Frontal cortex (tissue), 4 donors: ENCODE measurements around the gene PLAAT3. TPM values are rescaled to one million over a fixed set of nuclear protein-coding genes. Genes with fewer than 3 reads are reported as not detected.
"Not testable (repeated sequence)": the region's sequence is repeated elsewhere in the genome, so short reads cannot be mapped to it uniquely, and the experiment has no call there.

Source experiments
- DNase-seq, 2 donors: peaks; one replicate each; pipeline ENCODE4 v3.0.0; 2012; ENCODE audit warnings: low spot score in 2 of 2
- FAIRE-seq: peaks from 2 replicates; lab custom pipeline; 2012; peaks lifted over from hg19 to GRCh38; lab: Jason Lieb, UNC
- total RNA-seq: library from RNA; depleted of rRNA; stranded (reverse); fragments of >200 nt; gene quantifications from one replicate; pipeline ENCODE4 v1.2.3, GENCODE V29; 2014
- donor health status: control.
- donor health status: control.
- donor health status: control.

PLAAT3 gene
- total RNA-seq, 1 donor from 2014 or later, result 2.4 TPM

DNA sequence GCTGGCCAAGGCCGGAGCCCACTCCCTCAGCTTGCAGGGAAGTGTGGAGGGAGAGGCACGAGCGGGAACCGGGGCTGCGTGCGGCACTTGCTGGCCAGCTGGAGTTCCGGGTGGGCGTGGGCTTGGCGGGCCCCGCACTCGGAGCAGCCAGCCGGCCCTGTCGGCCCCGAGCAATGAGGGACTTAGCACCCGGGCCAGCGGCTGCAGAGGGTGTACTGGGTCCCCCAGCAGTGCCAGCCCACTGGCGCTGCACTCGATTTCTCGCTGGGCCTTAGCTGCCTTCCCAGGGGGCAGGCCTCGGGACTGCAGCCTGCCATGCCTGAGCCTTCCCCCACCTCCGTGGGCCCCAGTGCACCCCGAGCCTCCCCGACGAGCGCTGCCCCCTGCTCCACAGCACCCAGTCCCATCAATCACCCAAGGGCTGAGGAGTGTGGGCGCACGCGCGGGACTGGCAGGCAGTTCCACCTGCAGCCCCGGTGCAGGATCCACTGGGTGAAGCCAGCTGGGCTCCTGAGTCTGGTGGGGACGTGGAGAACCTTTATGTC is 64.0 kb downstream of the PLAAT3 start:
- not testable (repeated sequence) for FAIRE-seq, DNase-seq

DNA sequence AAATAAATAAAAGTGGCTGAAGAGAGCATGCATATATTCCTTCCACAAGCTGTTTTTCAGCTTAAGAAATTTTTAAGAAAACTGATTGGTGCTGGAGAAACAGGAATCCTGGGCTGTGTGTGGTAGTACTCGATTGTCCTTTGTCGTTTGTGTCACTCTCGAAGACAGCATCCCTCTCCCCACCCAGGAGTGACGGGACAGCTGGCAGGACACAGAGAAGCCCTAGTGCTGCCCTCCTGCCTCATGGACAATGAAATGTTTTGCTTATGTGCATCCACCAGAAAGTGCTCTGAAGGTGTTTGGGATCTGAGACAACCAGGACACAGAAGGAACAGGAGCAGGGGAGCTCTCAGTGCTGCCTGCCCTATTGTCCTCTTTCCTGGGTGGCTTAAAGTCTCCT is 64.8 kb downstream of the PLAAT3 start:
- DNase-seq (peak in 1 of 2 donors; percentile 48), FAIRE-seq (no peak)

DNA sequence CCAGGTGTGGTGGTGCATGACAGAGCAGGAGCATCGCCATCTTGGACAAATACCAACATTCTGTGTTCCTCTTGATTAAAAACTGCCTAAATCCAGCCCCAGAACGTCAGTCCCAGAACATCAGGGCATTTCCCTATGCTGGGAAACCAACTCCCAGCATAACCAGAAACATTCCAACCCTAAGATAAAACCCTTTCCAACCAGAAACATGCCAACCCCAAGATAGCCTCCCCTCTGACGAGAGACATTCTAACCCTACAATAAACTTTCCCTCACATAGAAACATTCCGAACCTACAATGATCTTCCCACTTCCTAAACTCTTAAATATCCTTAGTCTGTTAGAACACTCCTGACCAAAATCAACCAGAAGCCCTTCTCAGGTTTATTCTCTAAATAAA is 66.1 kb downstream of the PLAAT3 start:
- no peak for FAIRE-seq

DNA sequence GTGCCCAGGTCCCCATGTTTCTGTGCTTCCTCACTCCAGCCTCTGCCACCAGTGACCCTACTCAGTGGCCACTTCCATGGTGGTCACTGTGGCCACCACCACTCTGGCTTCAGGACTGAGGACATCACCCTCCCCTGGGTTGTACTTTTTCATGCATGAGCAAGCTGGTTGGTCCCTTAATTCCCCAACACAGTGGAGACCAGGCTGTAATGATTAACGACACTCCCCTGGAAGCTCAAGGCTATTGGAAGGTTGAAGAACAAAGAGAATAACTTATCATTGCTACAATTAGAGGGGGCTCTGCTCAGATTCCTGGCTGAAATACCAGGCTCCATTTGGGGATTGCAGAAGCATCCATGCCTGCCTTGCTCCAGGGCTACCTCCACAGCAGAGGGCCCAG is 67.2 kb downstream of the PLAAT3 start:
- DNase-seq (no peak), FAIRE-seq (no peak)

More for the DNA sequence above, 66.1 kb downstream of the PLAAT3 start:
- DNase-seq, result no peak

DNA sequence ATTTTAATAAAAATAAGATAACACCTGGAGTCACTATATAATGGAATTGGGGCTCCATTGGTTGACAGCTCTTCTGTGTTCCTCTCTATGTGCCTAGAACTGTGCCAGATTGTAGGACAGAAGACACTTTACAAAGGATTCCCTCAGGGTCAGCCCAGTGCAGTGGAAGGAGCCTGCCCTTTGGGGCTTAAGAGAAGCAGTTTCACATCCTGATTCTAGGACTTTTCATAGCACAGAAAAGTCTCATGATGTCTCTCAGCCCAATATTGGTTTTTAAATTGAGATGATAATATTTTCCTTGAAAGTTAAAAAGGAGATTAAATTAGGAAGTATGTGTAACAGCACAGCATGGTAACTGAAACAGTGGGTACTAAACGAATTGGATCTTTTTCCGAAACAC is 70.5 kb downstream of the PLAAT3 start:
- FAIRE-seq (no peak), DNase-seq (no peak)

DNA sequence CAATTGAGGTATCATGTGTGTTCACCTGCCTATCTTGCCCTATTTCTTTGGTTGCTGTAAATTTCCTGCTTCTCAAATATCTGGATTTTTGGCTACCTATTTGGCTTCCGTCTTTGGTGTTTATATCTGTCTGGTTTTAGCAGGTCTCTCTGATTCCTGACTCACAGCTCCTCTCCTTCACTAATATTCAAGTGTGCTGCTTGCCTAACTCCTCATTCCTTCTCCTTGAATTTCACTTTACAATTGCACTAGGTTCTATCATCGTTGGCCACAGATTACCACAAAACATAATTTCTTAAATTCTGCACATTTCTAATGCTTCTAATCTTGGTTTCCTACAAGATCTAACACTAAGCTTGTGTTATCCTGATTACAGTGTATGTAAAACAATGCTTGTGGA is 71.7 kb downstream of the PLAAT3 start:
- FAIRE-seq, result not testable (repeated sequence)

DNA sequence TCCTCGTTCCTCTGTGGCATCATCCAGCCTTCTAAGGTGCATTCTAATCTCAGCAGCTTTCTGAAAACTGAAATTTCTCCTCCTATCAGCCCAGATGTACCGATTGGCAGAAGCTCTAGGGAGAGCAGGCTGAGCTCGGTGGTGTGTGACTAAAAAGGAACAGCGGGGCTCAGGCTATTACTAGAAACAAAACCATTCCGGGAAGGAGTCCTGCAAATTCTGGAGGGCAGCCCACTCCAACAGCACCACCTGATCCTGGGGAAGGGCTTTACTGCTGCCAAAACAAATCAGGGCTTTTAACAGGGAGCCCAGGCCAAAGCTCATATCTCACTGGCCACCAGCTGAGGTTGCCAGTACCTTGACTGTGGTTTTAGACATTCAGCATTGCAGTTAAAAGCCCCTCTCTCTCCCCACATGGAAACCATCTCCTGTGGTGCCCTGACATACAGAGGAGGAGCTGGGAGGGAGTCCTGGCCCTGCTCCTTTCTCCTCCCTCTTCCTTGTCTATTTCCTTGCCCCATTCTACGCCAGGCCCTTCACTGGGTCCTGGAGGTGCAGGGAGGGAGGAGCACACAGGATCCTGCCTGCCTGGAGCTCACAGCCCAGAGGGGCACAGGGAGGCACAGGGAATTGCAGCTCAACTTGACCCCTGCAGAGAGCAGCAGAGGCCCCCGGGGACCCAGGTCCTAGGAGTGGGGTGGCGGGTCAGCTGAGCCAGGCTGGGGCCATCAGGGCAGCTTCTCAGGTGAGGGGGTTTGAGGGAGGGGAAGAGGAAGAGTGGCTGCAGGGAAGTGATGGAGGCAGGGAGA is 76.7 kb downstream of the PLAAT3 start:
- DNase-seq, result peak in 1 of 2 donors; percentile 60
- FAIRE-seq, result no peak

More for the DNA sequence above, 71.7 kb downstream of the PLAAT3 start:
- DNase-seq, result not testable (repeated sequence)

DNA sequence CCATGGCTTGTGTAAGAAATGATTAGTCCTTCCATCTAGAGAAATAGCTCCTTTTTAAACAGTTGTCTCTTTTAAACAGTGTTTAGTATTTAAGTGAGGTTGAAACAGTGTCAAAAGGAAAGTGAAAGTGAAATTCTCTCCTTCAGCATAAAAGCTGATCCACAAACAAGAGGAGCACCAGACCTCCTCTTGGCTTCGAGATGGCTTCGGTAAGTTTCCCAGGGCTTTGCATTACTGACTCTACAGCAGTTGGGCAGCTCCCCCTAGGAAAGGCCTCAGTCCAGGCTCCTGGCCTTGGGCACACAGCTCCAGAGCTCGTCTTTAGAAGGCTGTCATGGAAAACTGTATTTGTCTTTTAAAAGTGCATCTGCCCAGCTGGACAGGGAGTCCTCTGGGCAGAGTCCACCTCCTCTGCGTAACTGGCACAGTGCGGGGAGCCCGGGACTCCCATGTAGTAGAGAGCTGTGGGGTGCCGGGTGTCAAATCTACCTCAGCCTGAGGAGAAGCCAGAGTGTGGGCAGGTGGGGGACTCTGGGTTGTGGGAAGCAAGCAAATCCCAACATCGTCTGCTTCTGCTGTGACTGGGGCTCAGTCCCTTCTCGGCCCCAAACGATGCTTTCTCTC is 77.5 kb downstream of the PLAAT3 start, which contains the start of gene PLAAT4:
Gene PLAAT4 (plus strand): TSS at position 140 of the 624 bp plus-strand sequence. CDS start 61 bp downstream, at position 201.
- DNase-seq (peak in 1 of 2 donors; percentile 50), FAIRE-seq (no peak)

DNA sequence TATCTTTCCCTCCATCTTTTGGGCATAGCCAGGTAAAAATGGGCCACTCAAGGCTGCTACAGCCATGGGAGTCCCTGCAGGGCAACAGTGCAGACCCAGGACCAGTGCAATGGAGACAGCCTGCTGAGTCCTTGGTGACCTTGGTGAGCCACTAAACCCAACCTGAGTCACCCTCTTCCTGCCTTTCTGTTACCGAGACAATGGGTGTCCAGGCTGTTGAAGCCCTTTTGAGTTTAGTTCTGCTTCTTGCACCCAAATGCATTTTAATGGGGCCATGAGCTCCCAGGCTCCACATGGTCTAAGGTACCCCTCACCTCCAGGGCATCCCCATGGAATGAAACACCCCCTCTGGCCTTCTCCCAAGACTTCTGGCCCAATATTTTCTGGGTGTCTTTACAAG is 78.5 kb downstream of the PLAAT3 start:
- no peak for FAIRE-seq
- DNase-seq, result no peak

DNA sequence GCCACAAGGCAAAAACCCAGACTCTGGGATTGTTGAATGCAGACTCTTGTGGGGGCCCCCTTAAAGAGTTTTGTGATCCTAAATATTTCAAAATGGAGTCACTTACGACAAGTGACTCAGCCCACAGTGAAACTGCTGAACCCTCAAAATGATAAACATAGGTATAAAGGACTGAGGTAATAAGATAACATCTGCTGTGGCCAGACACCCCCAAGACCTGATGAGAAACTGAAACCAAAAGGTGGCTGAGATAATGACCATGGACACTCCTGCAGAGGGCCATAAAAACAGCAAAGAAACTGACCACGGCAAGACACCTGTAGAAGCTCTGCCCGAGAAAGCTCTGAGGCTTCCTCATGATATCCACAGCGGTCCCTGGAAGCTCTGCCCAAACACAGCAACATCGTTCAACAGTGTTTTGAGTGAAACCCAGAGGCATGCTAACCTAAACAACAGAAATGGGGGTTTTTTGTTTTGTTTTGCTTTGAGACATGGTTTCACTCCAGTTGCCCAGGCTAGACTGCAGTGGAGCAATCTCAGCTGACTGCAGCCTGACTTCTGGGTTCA is 79.3 kb downstream of the PLAAT3 start:
- FAIRE-seq, result no peak
- no peak for DNase-seq

DNA sequence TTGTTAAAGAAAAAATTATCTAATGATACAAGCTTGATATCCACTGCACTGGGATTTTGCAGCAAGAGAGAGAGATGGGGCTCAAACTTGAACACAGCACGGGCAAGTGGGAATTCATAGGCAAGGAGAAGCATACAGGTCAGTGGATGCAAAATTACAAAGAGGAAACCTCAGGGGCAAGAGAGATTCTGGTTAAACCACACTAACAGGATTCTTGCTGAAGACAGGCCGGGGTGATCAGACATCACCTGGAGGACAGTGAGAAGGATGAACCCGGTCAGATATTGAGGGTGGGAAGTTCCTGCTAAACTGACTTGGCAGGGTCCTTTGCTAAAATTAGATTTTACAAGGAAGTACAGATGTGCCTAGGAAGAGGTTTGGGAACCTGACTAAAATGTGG is 80.2 kb downstream of the PLAAT3 start:
- DNase-seq (no peak), FAIRE-seq (no peak)

DNA sequence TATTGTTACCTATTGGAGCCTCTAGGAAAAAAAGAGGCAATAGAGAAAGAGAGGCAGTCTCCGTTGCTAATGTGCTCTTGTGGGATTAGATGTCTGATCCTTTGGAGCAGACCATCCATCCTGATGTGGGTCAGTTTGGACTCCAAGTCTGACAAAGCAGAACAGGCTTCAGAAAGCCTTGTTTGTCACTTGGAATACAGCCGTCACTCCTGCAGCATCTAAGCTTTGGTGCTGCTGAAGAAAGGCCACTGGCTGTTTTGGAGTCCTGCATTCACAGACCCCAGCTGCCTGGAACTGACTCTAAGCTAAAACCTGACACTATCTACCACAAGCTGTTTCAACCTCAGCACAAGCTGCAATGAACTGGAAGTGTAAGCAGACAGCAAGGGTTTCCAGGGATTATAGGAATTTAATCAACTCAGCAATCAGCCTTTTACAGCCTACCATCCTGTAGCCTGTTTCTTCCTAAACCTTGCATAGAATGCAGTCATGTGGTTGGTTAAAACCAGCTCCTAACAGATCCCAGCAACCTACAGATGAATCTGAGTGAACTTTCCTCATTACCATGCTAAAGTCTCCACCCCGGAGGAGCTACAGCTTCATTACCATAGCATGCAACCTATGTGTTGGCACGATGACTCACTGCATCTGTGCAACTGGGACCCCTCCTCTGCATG is 81.3 kb downstream of the PLAAT3 start:
- FAIRE-seq, result no peak

DNA sequence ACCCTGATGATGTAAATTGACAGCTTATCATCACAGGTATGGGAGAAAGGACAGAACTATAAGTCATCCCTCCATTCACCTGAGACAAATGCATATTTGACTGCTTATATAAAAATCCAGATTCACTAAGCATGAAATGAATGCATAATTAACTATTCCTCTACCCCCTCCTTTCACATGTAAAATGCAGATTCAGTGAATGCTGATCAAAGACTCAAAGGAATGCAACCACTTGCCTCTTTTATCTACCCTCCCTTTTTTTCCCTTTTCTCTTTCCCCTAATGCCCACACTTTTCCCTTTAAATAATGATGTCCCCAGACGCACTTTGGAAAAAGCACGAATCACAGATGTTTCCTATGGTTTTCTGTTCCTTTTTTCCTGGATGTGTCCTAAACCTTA is 82.1 kb downstream of the PLAAT3 start:
- FAIRE-seq (no peak), DNase-seq (no peak)

More for the DNA sequence above, 81.3 kb downstream of the PLAAT3 start:
- DNase-seq, result no peak

DNA sequence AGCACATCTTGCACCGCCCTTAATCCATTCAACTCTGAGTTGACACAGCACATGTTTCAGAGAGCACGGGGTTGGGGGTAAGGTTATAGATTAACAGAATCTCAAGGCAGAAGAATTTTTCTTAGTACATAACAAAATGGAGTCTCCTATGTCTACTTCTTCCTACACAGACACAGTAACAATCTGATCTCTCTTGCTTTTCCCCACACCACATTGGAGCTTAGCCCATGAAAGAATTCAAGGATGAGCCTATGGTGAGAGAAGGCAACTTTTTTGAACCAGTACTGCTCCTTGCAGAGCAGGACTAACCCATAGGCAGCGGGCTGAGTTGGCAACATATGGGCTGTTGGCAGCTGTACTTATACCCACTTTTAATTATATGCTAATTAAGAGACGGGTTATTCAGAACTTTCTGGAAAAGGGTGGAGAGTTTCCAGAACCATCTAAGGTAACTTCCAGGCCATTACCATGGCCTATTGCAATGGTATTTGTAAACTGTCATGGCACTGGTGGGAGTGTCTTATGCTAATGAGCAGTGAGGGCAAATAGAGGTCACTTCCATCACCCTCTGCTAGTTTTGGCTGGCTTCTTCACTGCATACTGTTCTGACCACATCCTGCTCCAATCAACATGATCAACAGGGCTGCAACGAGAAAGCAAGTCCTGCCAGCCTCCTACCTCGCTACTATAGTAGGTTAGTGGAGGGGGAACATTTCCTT is 83.0 kb downstream of the PLAAT3 start:
- DNase-seq, result not testable (repeated sequence)

DNA sequence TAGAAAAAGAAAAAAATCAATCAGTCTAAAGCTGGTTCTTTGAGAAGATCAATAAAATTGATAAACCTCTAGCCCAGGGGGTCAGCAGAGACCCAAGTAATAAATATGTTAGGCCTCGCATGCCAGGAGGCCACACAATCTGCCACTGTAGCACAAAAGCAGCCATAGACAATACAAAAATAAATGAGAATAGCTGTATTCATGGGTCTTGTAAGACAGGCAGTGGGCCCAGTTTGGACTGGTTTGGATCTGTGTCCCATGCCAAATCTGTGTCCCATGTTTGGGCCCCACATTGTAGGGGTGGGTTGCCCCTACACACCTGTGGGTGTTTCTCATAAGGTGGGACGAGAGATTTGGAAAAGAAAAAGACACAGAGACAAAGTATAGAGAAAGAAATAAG is 84.2 kb downstream of the PLAAT3 start:
- no peak for DNase-seq
- FAIRE-seq, result no peak

More for the DNA sequence above, 83.0 kb downstream of the PLAAT3 start:
- not testable (repeated sequence) for FAIRE-seq

DNA sequence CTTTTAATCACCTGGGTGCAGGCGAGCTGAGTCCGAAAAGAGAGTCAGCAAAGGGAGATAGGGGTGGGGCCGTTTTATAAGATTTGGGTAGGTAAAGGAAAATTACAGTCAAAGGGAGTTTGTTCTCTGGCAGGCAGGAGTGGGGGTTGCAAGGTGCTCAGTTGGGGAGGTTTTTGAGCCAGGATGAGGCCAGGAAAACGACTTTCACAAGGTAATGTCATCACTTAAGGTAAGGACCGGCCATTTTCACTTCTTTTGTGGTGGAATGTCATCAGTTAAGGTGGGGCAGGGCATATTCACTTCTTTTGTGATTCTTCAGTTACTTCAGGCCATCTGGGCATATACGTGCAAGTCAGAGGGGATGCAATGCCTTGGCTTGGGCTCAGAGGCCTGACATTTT is 84.9 kb downstream of the PLAAT3 start:
- DNase-seq, FAIRE-seq: not testable (repeated sequence)

DNA sequence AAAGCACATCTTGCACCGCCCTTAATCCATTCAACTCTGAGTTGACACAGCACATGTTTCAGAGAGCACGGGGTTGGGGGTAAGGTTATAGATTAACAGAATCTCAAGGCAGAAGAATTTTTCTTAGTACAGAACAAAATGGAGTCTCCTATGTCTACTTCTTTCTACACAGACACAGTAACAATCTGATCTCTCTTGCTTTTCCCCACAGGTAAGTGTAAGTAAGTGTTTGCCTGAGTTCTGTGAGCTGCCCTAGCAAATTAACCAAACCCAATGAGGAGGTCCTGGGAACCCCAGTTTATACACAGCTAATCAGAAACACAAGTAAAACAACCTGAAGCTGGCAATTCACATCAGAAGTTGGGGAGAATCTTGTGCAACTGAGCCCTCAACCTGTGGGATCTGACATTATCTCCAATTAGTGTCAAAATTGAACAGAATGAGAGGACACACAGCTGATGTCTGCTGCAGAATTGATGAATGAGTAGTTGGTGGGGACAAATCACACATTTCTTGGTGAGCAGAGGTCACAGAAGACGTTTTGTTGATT is 85.4 kb downstream of the PLAAT3 start:
- not testable (repeated sequence) for DNase-seq, FAIRE-seq

DNA sequence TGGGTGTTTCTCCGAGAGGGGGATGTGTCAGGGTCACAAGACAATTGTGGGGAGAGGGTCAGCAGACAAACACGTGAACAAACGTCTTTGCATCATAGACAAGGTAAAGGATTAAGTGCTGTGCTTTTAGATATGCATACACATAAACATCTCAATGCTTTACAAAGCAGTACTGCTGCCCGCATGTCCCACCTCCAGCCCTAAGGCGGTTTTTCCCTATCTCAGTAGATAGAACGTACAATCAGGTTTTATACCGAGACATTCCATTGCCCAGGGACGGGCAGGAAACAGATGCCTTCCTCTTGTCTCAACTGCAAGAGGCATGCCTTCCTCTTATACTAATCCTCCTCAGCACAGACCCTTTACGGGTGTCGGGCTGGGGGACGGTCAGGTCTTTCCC is 86.1 kb downstream of the PLAAT3 start:
- not testable (repeated sequence) for FAIRE-seq, DNase-seq

DNA sequence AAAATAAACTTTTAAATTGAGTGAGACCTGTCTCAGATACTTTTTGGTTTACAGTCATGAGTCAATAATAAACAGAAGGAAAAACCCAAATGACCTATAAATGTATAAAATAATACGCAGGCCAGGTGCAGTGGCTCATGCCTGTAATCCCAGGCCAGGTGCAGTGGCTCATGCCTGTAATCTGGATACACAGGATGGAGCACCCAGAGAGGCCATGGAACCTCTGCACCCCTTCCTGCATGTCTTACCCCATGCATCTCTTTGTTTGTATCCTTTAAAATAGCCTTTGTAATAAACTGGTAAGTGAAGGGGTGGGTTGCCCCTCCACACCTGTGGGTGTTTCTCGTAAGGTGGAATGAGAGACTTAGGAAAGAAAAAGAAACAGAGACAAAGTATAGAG is 86.6 kb downstream of the PLAAT3 start:
- no peak for DNase-seq
- no peak for FAIRE-seq
